GM12872 (cell line): ENCODE data around the gene HHLA2.

ENCODE experiments used
- CTCF ChIP-seq: IDR thresholded peaks from 3 replicates; pipeline ENCODE4 v1.5.1; 2011; ENCODE audit warnings: low read depth, mild to moderate bottlenecking, low read length, moderate library complexity; ENCODE audit not compliant: insufficient read depth

Gene HHLA2

DNA sequence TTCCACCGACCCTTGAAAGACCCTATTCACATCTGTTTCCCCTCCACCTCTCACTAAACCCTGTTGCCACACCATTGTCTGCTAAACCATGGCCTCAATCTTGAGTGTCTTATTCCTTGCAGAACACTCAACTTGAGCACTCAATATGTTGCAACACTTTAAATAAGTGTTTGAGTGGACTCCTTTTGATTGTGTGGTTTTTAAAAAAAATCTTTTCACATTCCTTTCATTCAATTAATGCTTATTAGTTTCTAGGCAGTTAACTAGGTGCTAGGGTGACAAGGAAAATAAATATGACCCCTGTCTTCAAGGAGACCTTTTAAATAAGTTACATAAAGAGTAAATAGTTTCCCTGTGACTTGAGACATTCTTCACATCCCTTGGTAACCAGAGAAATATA is 13.3 kb upstream of the HHLA2 start:
- no peak for TF ChIP-seq CTCF

- no peak for TF ChIP-seq CTCF
These were observed 12.4 kb upstream of the HHLA2 start for GRCh38 chr3:108283989-108284388.

GRCh38 chr3:108285176-108285575 is 11.2 kb upstream of the HHLA2 start:
- no peak for TF ChIP-seq CTCF

- TF ChIP-seq CTCF = no peak
These were observed 9.2 kb upstream of the HHLA2 start for GRCh38 chr3:108287146-108287545.

DNA sequence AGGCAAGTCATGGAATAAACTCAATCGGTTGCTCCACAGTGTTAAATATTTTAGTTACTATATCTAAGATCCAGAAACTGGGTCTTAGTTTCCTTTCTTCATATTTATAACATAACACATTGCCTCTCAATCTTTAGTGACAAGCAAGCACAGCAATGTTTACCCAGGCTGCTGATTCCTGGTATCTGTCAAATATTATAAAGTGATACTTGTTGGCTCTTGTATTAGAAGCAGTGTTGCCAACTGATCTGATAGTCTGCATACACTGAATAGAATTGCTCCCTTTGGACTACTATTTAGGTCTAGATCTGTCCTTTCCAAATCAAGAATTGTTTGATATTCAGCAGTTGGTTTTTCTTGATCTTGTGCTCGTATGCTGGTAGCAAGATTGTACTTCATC is 7.2 kb upstream of the HHLA2 start:
- no peak for TF ChIP-seq CTCF

- no peak for TF ChIP-seq CTCF
These were observed 3.9 kb upstream of the HHLA2 start for GRCh38 chr3:108292450-108292849.

DNA sequence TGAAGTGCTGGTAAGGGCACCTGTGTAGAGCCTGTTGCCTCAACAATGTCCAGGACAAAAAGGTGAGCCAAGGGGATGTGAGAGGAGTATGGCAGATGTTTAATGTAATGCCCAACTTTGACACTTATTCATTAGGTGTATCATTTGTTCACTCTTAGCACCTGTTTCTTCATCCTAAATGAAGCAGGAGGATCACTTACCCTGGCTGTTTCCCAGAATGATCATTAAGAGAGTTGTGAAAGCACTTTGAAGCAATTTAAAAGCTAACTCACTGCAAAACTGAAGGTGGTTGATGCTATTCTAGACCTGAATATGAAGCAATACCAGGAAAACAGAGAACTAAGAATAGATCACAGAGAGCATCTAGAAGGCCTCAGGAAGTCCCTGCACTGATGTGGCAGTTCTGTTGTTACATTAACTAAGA is 3.4 kb upstream of the HHLA2 start:
- no peak for TF ChIP-seq CTCF

- no peak for TF ChIP-seq CTCF
These were observed 2.5 kb upstream of the HHLA2 start for GRCh38 chr3:108293858-108294257.
